Activated CD4-positive, alpha-beta T cell treated with anti-CD3 and anti-CD28 coated beads, Interleukin-2, Interleukin-6, amounts not matched to agents 100 ng/mL and 50 ng/mL, durations not matched to agents 16 hours and 8 hours (primary cell): ENCODE results near the gene PWP1.
A peak's percentile ranks its signal among the peaks of the same experiment; 100 is the strongest.

Experiments
- DNase-seq: peaks from one replicate; pipeline ENCODE4 v3.0.0-alpha.2; 2020

Gene PWP1

GRCh38 chr12:107685360-107686248, at the start of gene PWP1:
Gene PWP1, plus strand, starts transcription at chr12:107685799. Its CDS starts 101 bp downstream, at chr12:107685900.
- DNase-seq, result peak; percentile 97

GRCh38 chr12:107641154-107641553, 44.4 kb upstream of the PWP1 start:
- no peak for DNase-seq

GRCh38 chr12:107642240-107642639, 43.4 kb upstream of the PWP1 start:
- no peak for DNase-seq

DNA sequence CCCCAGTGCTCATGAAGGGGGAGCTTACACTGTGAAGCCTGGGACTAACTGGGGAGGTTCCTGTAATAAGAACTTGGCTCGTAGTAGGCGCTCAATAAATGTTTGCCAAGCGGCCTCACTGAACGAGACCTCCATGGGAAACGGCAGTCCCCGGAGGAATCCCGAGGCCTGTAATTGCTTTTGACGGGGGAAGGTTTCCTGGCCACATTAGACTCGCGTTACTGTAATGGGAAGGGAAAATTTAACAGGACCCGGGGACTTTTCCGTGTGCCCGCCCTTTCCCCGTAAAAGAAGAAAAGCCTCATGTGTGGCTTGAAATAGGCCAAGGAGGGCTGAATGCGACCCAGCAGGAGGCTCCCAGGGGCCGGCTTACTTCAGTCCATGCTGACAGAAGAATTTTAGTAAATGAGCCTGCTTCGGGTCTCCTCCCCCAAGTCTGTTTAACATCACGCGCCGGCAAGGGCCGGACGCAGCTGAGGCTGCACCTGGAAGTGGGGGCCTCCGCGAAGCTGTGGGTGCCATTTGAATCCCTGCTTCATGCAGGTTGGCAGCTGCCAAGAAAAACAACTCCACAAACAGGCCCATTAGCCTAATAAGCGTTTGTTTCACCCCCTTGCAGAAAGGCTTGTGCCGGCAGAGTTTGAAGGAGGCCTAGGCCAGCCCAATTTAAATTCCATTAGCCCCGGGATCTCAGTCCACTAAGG, 39.8 kb upstream of the PWP1 start:
- DNase-seq, result no peak

GRCh38 chr12:107646436-107646835, 39.2 kb upstream of the PWP1 start:
- no peak for DNase-seq

DNA sequence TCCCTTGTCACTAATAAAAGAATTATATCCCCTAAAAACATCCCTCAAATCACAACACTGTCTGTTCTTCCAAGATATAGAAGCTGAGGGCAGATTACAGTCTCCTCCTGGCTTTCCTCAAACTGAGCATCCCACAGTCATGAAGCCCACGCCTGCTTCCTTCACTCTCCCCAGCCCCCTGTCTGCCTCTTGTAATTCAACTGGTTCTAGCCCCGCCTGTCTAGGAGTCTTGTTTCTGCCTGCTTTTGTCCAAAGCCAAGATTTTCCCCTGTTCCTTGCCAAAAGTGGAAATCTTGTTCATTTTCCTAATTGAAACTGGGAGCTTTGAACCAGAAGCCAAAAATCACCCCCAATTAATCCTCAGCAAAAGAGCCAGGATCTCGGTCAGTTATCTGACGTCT, 35.9 kb upstream of the PWP1 start:
- DNase-seq, result no peak

DNA sequence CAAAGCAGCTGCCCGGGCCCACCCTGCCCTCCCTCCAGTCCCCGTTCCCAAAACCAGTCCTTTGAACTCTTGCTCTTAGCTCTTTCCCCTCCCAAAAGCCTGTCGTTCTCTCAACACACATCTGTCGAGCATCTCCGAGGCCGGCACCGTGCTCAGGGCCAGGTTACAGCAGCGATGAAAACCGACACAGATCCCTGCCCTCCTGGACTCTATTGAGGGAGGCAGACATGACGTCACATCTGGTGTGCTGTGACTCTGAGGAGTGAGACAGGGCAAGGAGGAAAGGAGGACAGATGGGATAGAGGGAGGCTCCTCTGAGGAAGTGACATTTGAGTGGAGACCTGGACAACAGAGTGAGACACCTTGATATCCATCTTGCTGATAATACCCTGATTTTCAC, 34.6 kb upstream of the PWP1 start:
- DNase-seq, result no peak

GRCh38 chr12:107651571-107652449, 33.8 kb upstream of the PWP1 start:
- no peak for DNase-seq

DNA sequence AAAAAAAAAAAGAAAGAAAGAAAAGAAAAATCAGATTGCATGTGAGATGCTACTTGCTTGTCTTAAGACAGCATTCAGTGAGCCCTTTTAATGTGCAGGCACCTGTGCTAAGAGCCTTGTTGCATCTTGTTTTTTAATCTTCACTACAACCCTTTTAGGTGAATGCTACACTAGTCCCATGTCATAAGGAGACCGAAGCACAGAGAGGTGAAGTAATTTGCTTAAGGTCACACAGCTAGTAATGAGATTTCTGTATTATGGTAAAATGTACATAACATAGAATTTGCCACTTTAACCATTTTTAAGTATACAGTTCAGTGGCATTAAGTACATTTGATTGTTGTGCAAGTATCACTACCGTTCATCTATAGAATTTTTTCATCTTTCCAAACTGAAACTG, 32.1 kb upstream of the PWP1 start:
- no peak for DNase-seq

DNA sequence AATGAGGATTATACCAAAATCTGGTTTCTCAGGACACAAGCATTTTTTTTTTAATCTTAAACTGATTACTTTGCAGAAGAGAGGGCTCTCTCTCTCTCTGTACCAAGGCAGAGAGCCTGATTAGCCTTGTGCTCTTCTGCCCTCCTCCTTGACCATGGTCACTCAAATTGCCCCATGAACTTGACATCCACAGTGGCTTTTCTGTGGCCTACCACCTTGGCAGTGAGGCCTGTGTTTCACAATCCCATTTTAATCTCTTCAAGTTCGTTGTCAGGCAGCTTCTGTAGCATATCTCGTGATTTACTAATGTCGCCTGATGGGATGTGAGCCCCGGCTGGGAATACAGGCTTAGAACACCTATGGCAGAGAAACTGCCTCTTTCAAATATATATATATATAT, 30.7 kb upstream of the PWP1 start:
- no peak for DNase-seq

GRCh38 chr12:107655281-107656065, 30.1 kb upstream of the PWP1 start:
- DNase-seq, result no peak

DNA sequence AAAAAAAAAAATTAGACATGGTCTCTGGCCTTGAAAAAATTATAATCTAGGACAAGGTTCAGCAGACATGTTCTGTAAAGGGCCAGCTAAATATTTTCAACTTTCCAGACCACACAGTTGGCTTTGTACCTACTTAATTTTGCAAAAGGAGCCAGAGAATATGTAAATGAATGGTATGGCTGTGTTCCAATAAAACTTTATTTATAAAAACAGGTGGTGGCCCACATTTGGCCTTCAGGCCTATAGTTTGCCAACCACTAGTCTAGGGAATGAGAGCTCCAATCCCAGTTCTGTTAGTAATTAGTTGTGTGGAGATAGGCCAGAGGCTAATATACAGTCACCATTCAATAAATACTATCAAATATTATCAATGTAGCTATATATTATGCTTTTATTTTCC, 29.3 kb upstream of the PWP1 start:
- no peak for DNase-seq

DNA sequence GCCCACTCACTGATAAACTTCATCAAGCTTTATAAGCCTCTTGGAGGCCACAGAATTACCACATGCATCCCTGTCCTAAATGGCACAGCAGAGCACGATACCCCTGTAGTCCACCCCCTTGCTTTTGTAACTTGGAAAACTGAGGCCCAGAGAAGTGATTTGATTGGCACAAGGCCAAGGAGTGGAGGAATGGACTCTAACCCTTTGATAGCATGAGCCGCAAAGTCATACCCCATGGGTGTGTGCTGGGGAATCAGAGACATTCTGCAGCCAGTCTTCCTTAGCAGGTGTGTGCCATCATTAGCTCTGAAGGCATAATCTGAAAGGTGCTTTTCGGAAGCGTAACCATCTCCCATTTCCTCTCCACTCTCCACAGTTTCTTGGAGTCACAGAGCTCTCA, 28.5 kb upstream of the PWP1 start:
- DNase-seq, result no peak

- DNase-seq, result no peak
Measured at GRCh38 chr12:107657621-107658020, 28.0 kb upstream of the PWP1 start.

DNA sequence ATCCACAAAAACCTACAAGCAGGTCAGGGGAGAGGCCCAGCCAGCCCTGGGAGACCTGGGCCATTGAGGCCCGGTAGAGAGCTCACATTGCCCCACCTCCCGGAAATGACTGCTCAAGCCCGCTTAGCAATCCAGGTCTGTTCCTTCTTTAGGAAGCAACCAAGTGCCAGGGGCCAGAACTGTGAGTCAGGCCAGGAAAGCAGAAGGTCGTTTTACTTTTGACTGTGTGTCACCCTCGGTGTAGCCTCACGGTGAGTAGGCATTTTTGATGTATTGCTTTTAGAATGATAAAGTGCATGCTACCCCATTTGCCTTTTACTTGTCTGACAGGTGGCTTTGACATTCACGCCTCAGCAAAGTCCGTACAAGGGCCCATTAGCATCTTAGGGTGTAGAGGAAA, 25.4 kb upstream of the PWP1 start:
- DNase-seq, result no peak

DNA sequence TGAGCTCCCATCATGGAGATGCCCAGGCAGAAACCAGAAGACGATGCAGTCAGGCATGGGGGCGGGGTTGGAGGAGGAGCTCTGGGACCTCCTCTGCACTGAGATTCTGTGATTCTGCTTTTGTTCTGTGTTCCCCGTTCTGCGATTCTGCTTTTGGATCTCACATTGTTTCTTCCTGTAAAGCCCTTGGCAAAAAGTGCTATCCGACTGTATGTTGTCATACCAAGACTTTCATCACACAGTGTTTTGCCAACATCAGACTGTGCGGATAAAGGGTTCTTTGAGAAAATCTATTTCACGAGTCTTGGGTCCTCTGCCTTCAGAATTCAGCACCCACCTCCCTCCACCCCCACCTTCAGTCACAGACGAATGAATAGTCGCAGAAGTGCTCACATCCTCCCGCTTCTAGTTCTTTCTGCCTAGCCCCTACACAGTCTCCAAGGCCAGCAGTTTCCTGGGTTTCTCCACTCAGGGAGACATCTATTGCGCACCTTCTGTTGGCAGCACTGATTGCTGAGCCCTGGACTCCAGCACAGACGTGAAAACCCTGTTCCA, 24.7 kb upstream of the PWP1 start:
- no peak for DNase-seq

DNA sequence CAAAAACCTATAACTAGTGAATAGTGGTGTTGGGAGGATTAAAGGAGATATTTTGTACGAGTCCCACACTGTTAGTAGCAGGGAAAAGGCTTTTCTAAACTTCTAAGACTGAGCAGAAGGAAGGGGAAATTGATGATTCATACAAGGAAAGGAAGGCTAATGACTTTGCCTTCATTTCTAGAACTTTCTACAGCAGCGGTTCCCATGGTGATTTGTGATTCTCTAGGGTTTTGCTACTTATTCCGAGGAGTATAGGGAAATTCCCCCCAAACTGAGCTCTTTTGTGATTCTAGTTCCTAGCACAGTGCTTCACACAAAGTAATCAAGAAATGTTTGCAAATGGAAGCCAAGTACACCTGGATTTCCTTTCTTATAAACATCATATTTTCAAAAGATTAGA, 23.8 kb upstream of the PWP1 start:
- no peak for DNase-seq

DNA sequence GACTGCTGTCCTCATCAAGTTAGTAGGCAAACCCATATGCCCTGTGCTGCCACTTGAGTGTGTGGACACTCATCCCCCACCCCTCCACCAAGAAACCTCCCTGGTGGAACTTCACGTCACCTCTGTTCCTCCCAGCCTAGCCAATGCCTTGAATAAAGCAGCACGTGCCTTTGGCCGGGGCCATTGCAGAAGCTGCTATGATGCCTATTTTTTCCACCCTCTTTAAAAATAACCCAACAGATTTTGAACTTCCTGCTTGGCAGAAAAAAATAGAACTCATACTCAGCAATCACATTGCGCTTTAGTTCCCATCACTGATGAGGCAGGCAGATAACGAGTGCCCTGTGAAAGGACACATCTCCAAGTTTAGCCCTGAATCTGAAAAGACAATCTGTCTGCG, 23.1 kb upstream of the PWP1 start:
- no peak for DNase-seq

GRCh38 chr12:107663277-107663676, 22.3 kb upstream of the PWP1 start:
- no peak for DNase-seq

DNA sequence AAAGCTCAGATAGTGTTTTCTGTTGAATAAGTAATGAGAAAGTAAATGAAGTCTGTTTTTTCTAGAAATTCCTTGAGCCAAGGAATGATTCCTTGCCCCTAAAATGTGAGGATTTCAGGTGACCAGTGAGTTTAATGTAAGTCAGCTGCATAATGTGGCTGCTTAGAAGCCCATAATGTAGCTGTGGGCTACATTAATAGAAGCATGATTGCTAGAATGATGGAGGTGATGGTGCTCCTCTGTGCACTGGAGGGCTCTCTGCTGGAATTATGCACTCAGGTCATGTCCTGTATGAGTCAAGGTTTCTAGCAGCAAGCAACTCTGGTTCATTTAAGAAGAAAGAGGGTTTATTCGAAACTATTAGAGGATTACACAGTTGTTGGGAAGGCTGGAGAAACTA, 19.6 kb upstream of the PWP1 start:
- DNase-seq, result no peak

GRCh38 chr12:107667464-107667863, 18.1 kb upstream of the PWP1 start:
- no peak for DNase-seq
